Activated CD8-positive, alpha-beta T cell treated with anti-CD3 and anti-CD28 coated beads, Interleukin-2, amount 10 ng/mL, durations not matched to agents 7 days and 5 days (primary cell): ENCODE results near the gene OPN1SW. TPM values are rescaled to one million over a fixed set of nuclear protein-coding genes. Genes with fewer than 3 reads are reported as not detected.

Experiments used
- ATAC-seq: fragments of 150-1000 bp; cut with Tn5 transposase; one replicate; pipeline ENCODE4 v1.10.0; 2021; ENCODE audit warnings: moderate library complexity
- CTCF ChIA-PET: fragments of 350-600 bp; sonication (Branson Sonifier 250); formaldehyde crosslinking; loops from one replicate; lab custom pipeline; 2021; ENCODE audit warnings: antibody characterized with exemption; lab: Charles Lee
- POLR2A ChIA-PET: fragments of 350-600 bp; sonication (Branson Sonifier 250); formaldehyde crosslinking; loops from one replicate; lab custom pipeline; 2021; ENCODE audit warnings: antibody characterized with exemption; lab: Charles Lee
- DNase-seq: peaks from one replicate; pipeline ENCODE4 v3.0.0-alpha.2; 2020
- H3K27ac Mint-ChIP-seq: one replicate; pipeline ENCODE4 v1.8.0; 2021; ENCODE audit warnings: mild to moderate bottlenecking, mixed read lengths
- H3K27me3 Mint-ChIP-seq: one replicate; pipeline ENCODE4 v1.8.0; 2021; ENCODE audit warnings: low read depth, mixed read lengths
- H3K36me3 Mint-ChIP-seq: one replicate; pipeline ENCODE4 v1.8.0; 2021; ENCODE audit warnings: low read depth, mixed read lengths
- H3K4me1 Mint-ChIP-seq: one replicate; pipeline ENCODE4 v1.8.0; 2021; ENCODE audit warnings: low read depth, mixed read lengths
- H3K4me3 Mint-ChIP-seq: one replicate; pipeline ENCODE4 v1.8.0; 2021; ENCODE audit warnings: mild to moderate bottlenecking, mixed read lengths
- H3K9me3 Mint-ChIP-seq: one replicate; pipeline ENCODE4 v1.8.0; 2022; ENCODE audit warnings: mixed read lengths; ENCODE audit not compliant: insufficient read depth
- total RNA-seq, 2 experiments: library from RNA; stranded (reverse); gene quantifications; one replicate each; pipeline ENCODE4 v1.2.3, GENCODE V29; 2021

The OPN1SW gene
- total RNA-seq, result not detected

- H3K27ac Mint-ChIP-seq, result no peak within 1 kb of the TSS
- CTCF ChIA-PET, result no interaction called here
- peaks cover 45% of the 10 kb centered on the region for H3K36me3 Mint-ChIP-seq
- H3K4me1 Mint-ChIP-seq, result peaks cover 4% of the 10 kb centered on the region
- peaks cover 14% of the 10 kb centered on the region for H3K9me3 Mint-ChIP-seq
- POLR2A ChIA-PET, result no interaction called here
- DNase-seq (no peak), ATAC-seq (no peak)
- no peak within 1 kb of the TSS for H3K4me3 Mint-ChIP-seq
- peaks cover 2% of the 10 kb centered on the region for H3K27me3 Mint-ChIP-seq
Observed at GRCh38 chr7:128775744-128776474, at the start of gene OPN1SW. TSS of gene OPN1SW (minus strand) at chr7:128775794. CDS start at chr7:128775781, 13 bp downstream.

GRCh38 chr7:128821724-128822123 lies 46.1 kb upstream of the OPN1SW start:
- Mint-ChIP-seq H3K4me1 (peaks cover 4% of the 10 kb centered on the region), H3K36me3 (no peaks in the 10 kb centered on the region), H3K27me3 (no peaks in the 10 kb centered on the region), H3K27ac (no peak overlapping the region), H3K9me3 (no peaks in the 10 kb centered on the region), H3K4me3 (no peak overlapping the region)
- POLR2A ChIA-PET, result no interaction called here
- CTCF ChIA-PET, result no interaction called here
- DNase-seq (no peak), ATAC-seq (no peak)

- H3K36me3 Mint-ChIP-seq, result no peaks in the 10 kb centered on the region
- no peak overlapping the region for H3K4me3 Mint-ChIP-seq
- POLR2A ChIA-PET, result no interaction called here
Observed at GRCh38 chr7:128818694-128819093, 43.1 kb upstream of the OPN1SW start.

GRCh38 chr7:128815289-128815942 lies 39.8 kb upstream of the OPN1SW start:
- peaks cover 4% of the 10 kb centered on the region for H3K4me1 Mint-ChIP-seq
- POLR2A ChIA-PET, result interaction anchor here (0.6 kb wide), 1 partner anchor 29 kb away, joined by 3 read pairs; no protein-coding TSS in a partner anchor

More at GRCh38 chr7:128818694-128819093, 43.1 kb upstream of the OPN1SW start:
- H3K4me1 Mint-ChIP-seq, result peaks cover 4% of the 10 kb centered on the region
- H3K27ac Mint-ChIP-seq, result no peak overlapping the region
- ATAC-seq, result no peak
- peaks cover 3% of the 10 kb centered on the region for H3K27me3 Mint-ChIP-seq
- no peak for DNase-seq
- CTCF ChIA-PET, result interaction anchor here (0.7 to 3.4 kb wide), 3 partner anchors 13 to 65 kb away, joined by 3 to 8 read pairs (median 5); no protein-coding TSS in a partner anchor
- no peaks in the 10 kb centered on the region for H3K9me3 Mint-ChIP-seq

GRCh38 chr7:128814499-128814898 lies 38.9 kb upstream of the OPN1SW start:
- Mint-ChIP-seq H3K27ac (no peak overlapping the region), H3K27me3 (peaks cover 3% of the 10 kb centered on the region), H3K9me3 (no peaks in the 10 kb centered on the region), H3K4me3 (no peak overlapping the region), H3K36me3 (no peaks in the 10 kb centered on the region), H3K4me1 (no peaks in the 10 kb centered on the region)
- ChIA-PET CTCF (no interaction called here), POLR2A (no interaction called here)
- no peak for ATAC-seq
- DNase-seq, result no peak

More at GRCh38 chr7:128815289-128815942, 39.8 kb upstream of the OPN1SW start:
- no peak overlapping the region for H3K27ac Mint-ChIP-seq
- ATAC-seq, result no peak
- DNase-seq, result no peak
- H3K9me3 Mint-ChIP-seq, result no peaks in the 10 kb centered on the region
- no peaks in the 10 kb centered on the region for H3K36me3 Mint-ChIP-seq
- CTCF ChIA-PET, result no interaction called here
- no peak overlapping the region for H3K4me3 Mint-ChIP-seq
- peaks cover 3% of the 10 kb centered on the region for H3K27me3 Mint-ChIP-seq

GRCh38 chr7:128812514-128813168 lies 37.0 kb upstream of the OPN1SW start:
- Mint-ChIP-seq H3K4me1 (no peaks in the 10 kb centered on the region), H3K36me3 (no peaks in the 10 kb centered on the region), H3K9me3 (no peaks in the 10 kb centered on the region), H3K4me3 (no peak overlapping the region), H3K27me3 (peaks cover 3% of the 10 kb centered on the region), H3K27ac (no peak overlapping the region)
- no peak for ATAC-seq
- ChIA-PET CTCF (no interaction called here), POLR2A (no interaction called here)
- no peak for DNase-seq

- no peak overlapping the region for H3K4me3 Mint-ChIP-seq
- CTCF ChIA-PET, result no interaction called here
- no peaks in the 10 kb centered on the region for H3K4me1 Mint-ChIP-seq
- no peak for DNase-seq
- ATAC-seq, result no peak
- no peaks in the 10 kb centered on the region for H3K36me3 Mint-ChIP-seq
- H3K27ac Mint-ChIP-seq, result no peak overlapping the region
- H3K9me3 Mint-ChIP-seq, result no peaks in the 10 kb centered on the region
- POLR2A ChIA-PET, result no interaction called here
- H3K27me3 Mint-ChIP-seq, result peaks cover 3% of the 10 kb centered on the region
Observed at GRCh38 chr7:128811631-128812430, 36.2 kb upstream of the OPN1SW start.

GRCh38 chr7:128810997-128811396 lies 35.4 kb upstream of the OPN1SW start:
- DNase-seq, result no peak
- Mint-ChIP-seq H3K4me1 (no peaks in the 10 kb centered on the region), H3K4me3 (no peak overlapping the region), H3K36me3 (no peaks in the 10 kb centered on the region), H3K27me3 (peaks cover 3% of the 10 kb centered on the region), H3K27ac (no peak overlapping the region), H3K9me3 (no peaks in the 10 kb centered on the region)
- CTCF ChIA-PET, result no interaction called here
- POLR2A ChIA-PET, result no interaction called here
- no peak for ATAC-seq

GRCh38 chr7:128810473-128810872 lies 34.9 kb upstream of the OPN1SW start:
- no peak overlapping the region for H3K27ac Mint-ChIP-seq
- H3K4me1 Mint-ChIP-seq, result no peaks in the 10 kb centered on the region
- no peak for ATAC-seq
- POLR2A ChIA-PET, result no interaction called here
- H3K9me3 Mint-ChIP-seq, result no peaks in the 10 kb centered on the region
- peaks cover 1% of the 10 kb centered on the region for H3K27me3 Mint-ChIP-seq
- no peak for DNase-seq
- H3K4me3 Mint-ChIP-seq, result no peak overlapping the region
- CTCF ChIA-PET, result no interaction called here
- no peaks in the 10 kb centered on the region for H3K36me3 Mint-ChIP-seq

GRCh38 chr7:128809363-128809762 lies 33.8 kb upstream of the OPN1SW start:
- DNase-seq, result no peak
- CTCF ChIA-PET, result interaction anchor here (1.4 kb wide), 1 partner anchor 33 kb away, joined by 3 read pairs; no protein-coding TSS in a partner anchor
- no peaks in the 10 kb centered on the region for H3K4me1 Mint-ChIP-seq
- no peaks in the 10 kb centered on the region for H3K27me3 Mint-ChIP-seq
- POLR2A ChIA-PET, result no interaction called here
- H3K36me3 Mint-ChIP-seq, result no peaks in the 10 kb centered on the region
- no peak for ATAC-seq
- H3K9me3 Mint-ChIP-seq, result no peaks in the 10 kb centered on the region
- no peak overlapping the region for H3K4me3 Mint-ChIP-seq
- no peak overlapping the region for H3K27ac Mint-ChIP-seq

GRCh38 chr7:128807191-128807590 lies 31.6 kb upstream of the OPN1SW start:
- DNase-seq (no peak), ATAC-seq (no peak)
- Mint-ChIP-seq H3K4me1 (no peaks in the 10 kb centered on the region), H3K4me3 (no peak overlapping the region), H3K27me3 (no peaks in the 10 kb centered on the region), H3K9me3 (no peaks in the 10 kb centered on the region), H3K36me3 (no peaks in the 10 kb centered on the region), H3K27ac (no peak overlapping the region)
- CTCF ChIA-PET, result interaction anchor here (0.6 to 1.1 kb wide), 2 partner anchors 9 to 76 kb away, joined by 3 to 4 read pairs; no protein-coding TSS in a partner anchor
- POLR2A ChIA-PET, result no interaction called here
